AG09309 (cell line): ENCODE measurements around the gene MPP4.

Experiments
- DNase-seq: peaks from one replicate; pipeline ENCODE4 v3.0.0-alpha.2; 2010; ENCODE audit warnings: low read depth
- H3K4me3 ChIP-seq: 2 replicates; pipeline ENCODE4 v1.5.1; 2011; ENCODE audit warnings: mild to moderate bottlenecking, low read depth, low read length, moderate library complexity; ENCODE audit not compliant: control insufficient read depth
- CTCF ChIP-seq: IDR thresholded peaks from 2 replicates; pipeline ENCODE4 v1.5.1; 2011; ENCODE audit warnings: mild to moderate bottlenecking, low read depth, low read length, inconsistent platforms; ENCODE audit not compliant: insufficient read depth, control insufficient read depth; ENCODE audit errors: missing control alignments

The MPP4 gene

GRCh38 chr2:201621293-201621999 lies 77.0 kb downstream of the MPP4 start:
- no peak overlapping the region for H3K4me3 ChIP-seq
- no peak for DNase-seq
- TF ChIP-seq CTCF = no peak

GRCh38 chr2:201618744-201619662 lies 79.4 kb downstream of the MPP4 start:
- peak; percentile 44 for TF ChIP-seq CTCF
- no peak for DNase-seq
- no peak overlapping the region; the same call in none of the 2 replicates for H3K4me3 ChIP-seq

GRCh38 chr2:201608021-201608420 lies 90.4 kb downstream of the MPP4 start:
- no peak overlapping the region for H3K4me3 ChIP-seq
- no peak for TF ChIP-seq CTCF
- DNase-seq = no peak

GRCh38 chr2:201607568-201607967 lies 90.9 kb downstream of the MPP4 start:
- DNase-seq = no peak
- no peak for TF ChIP-seq CTCF
- H3K4me3 ChIP-seq = no peak overlapping the region

- DNase-seq = no peak
- no peak for TF ChIP-seq CTCF
- no peak overlapping the region for H3K4me3 ChIP-seq
These were observed 97.5 kb downstream of the MPP4 start for GRCh38 chr2:201600906-201601305.

- H3K4me3 ChIP-seq = no peak overlapping the region
- TF ChIP-seq CTCF = no peak
- DNase-seq = no peak
These were observed 101.0 kb downstream of the MPP4 start for GRCh38 chr2:201597397-201597796.
